ENCODE measurements around the gene THSD1. TPM values are rescaled to one million over a fixed set of nuclear protein-coding genes. Genes with fewer than 3 reads are reported as not detected.

THSD1 gene, protein sequence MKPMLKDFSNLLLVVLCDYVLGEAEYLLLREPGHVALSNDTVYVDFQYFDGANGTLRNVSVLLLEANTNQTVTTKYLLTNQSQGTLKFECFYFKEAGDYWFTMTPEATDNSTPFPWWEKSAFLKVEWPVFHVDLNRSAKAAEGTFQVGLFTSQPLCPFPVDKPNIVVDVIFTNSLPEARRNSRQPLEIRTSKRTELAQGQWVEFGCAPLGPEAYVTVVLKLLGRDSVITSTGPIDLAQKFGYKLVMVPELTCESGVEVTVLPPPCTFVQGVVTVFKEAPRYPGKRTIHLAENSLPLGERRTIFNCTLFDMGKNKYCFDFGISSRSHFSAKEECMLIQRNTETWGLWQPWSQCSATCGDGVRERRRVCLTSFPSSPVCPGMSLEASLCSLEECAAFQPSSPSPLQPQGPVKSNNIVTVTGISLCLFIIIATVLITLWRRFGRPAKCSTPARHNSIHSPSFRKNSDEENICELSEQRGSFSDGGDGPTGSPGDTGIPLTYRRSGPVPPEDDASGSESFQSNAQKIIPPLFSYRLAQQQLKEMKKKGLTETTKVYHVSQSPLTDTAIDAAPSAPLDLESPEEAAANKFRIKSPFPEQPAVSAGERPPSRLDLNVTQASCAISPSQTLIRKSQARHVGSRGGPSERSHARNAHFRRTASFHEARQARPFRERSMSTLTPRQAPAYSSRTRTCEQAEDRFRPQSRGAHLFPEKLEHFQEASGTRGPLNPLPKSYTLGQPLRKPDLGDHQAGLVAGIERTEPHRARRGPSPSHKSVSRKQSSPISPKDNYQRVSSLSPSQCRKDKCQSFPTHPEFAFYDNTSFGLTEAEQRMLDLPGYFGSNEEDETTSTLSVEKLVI
- polyA plus RNA-seq (2011; rRNA removed) (5.4 and 5.9 TPM in 2 replicates), polyA plus RNA-seq (2017; fragmentation: RNase III; extraction: RNeasy Plus Mini Kit Qiagen cat#74134 plus additional on column Dnase treatment) (6.1 to 8.3 TPM (median 6.5 TPM) in 3 replicates), polyA minus RNA-seq (2011; rRNA and poly(A)+ RNA removed) (10.4 and 11.6 TPM in 2 replicates)
- 5.2 and 6.4 TPM in 2 replicates for polyA plus RNA-seq (2012; cell fraction: cytosol; rRNA removed)
- 7.9 and 8.9 TPM in 2 replicates for polyA plus RNA-seq (2012; cell fraction: nucleus; rRNA removed)

DNA sequence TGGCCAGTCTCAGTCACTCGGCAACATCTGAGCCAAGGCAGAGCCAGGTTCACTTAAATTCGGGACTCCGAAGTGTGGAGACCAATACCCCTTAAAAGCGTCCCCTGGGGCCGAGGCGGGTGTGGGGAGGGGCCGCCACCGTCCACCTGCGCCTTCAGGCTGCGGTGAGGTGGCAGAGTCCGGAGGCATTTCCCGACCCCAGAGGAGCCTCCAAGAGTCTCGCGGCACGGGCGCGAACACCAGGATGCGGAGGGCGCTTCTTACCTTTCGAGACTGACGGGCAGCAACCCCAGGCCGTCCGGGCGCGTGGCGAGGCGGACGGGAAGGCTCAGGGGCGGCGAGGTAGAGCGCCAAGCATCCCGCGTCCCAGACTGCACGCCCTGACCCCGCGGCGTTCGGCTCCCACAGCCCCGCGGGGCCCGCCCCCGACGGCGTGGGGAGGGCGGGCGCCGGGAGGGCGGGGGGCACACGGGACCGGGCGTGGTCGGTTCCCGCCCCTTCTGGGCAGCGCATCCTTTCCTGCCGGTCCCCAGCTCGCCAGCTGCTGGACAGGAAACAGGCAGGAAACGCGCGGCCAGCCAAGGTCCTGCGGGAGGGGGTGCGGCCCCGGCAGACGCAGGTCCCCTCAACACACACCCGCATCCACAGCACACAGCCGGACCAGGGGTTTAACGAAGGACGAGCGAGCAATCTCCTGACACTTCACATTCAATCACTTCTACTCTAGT lies at the start of gene THSD1:
TSS of gene THSD1 (minus strand) at position 406 of the 728 bp plus-strand sequence. CDS start 3,572 bp downstream, outside the sequence.
- TF ChIP-seq, protein P1, sequence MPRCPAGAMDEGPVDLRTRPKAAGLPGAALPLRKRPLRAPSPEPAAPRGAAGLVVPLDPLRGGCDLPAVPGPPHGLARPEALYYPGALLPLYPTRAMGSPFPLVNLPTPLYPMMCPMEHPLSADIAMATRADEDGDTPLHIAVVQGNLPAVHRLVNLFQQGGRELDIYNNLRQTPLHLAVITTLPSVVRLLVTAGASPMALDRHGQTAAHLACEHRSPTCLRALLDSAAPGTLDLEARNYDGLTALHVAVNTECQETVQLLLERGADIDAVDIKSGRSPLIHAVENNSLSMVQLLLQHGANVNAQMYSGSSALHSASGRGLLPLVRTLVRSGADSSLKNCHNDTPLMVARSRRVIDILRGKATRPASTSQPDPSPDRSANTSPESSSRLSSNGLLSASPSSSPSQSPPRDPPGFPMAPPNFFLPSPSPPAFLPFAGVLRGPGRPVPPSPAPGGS (IDR thresholded peaks at IDR 0.05) = no peak
- peak; percentile 44 for TF ChIP-seq POLR2A (IDR thresholded peaks at IDR 0.05; ENCODE audit: low read length)
- TF ChIP-seq JUN (IDR thresholded peaks at IDR 0.05) = 0 out of 5 replicates have a peak, but pooled peaks of 1 of the 2 experiments have one; percentile 37
- TF ChIP-seq MAFK (IDR thresholded peaks at IDR 0.05; ENCODE audit: partially characterized antibody) = no peak
- TF ChIP-seq, protein P2, sequence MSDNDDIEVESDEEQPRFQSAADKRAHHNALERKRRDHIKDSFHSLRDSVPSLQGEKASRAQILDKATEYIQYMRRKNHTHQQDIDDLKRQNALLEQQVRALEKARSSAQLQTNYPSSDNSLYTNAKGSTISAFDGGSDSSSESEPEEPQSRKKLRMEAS (IDR thresholded peaks at IDR 0.05) = peak; percentile 40
- ChIA-PET CTCF (interaction anchor here (0.6 to 3.7 kb wide), 3 partner anchors 44 to 995 kb away, joined by 3 to 30 read pairs (median 28); partner anchors contain the start of gene VPS36), POLR2A (interaction anchor here (0.5 to 1.8 kb wide), 4 partner anchors 9 to 44 kb away, joined by 3 to 7 read pairs (median 6); partner anchors contain the start of gene VPS36)
- WGBS (ENCODE audit: missing lambda C conversion rate) = 1% methylated on average over 15 of the region's 68 CpGs
- Histone ChIP-seq H3K27ac (peak within 1 kb of the TSS; percentile 75 to 88), H3K9me3 (no peaks in the 10 kb centered on the region), H3K4me1 (peaks cover 22% of the 10 kb centered on the region), H3K4me3 (peak within 1 kb of the TSS; percentile 81), H3K4me2 (peak within 1 kb of the TSS; percentile 94)
- DNase-seq (ENCODE audit: low read depth in 1 of 2, low spot score in 1 of 2) = peak; percentile 40 to 54
- FAIRE-seq = no peak
- peak; percentile 91 to 93 for ATAC-seq

DNA sequence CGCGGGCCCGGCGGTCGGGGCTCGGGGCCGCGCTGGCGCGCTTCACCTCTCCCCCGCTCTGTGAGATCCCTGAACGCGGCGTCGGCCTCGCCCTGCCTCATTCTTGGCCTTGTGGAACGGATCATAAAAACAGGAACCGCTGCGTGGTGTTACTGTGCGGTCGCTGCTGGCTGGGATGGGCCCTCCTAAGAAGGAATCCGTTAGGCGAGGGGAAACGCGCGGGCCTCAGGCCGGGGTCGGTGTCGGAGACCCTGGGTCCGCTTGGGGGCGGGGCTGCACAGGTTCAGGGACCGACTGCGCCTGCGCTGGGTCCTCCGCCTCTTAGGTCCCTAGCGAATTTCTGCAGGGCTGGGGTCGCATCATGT lies 49.7 kb upstream of the THSD1 start:
- Histone ChIP-seq H3K4me3 (peak overlapping the region; percentile 96), H3K4me1 (peaks cover 36% of the 10 kb centered on the region; the same call in 2 of the 3 replicates), H3K27ac (peak overlapping the region; percentile 91 to 93), H3K4me2 (peak overlapping the region; percentile 98), H3K9me3 (no peaks in the 10 kb centered on the region)
- ATAC-seq (peak; percentile 80 to 86), FAIRE-seq (no peak), DNase-seq (ENCODE audit: low read depth in 1 of 2, low spot score in 1 of 2) (peak; percentile 53 to 75)
- WGBS (ENCODE audit: missing lambda C conversion rate) = 1% methylated on average over 16 of the region's 37 CpGs
- TF ChIP-seq PHF8 (IDR thresholded peaks at IDR 0.05; ENCODE audit: borderline replicate concordance, low read depth) (peak; percentile 61), FOSL2 (IDR thresholded peaks at IDR 0.05) (no peak), FOSL2 (CRISPR knock-in tag; IDR thresholded peaks at IDR 0.05) (no peak), SREBF2 (IDR thresholded peaks at IDR 0.05) (no peak), CEBPB (IDR thresholded peaks at IDR 0.05) (no peak), CHD2 (IDR thresholded peaks at IDR 0.05; ENCODE audit: low read length, partially characterized antibody) (no peak), CBX8 (IDR thresholded peaks at IDR 0.05) (no peak), ZC3H11A (IDR thresholded peaks at IDR 0.05) (no peak), MAFK (IDR thresholded peaks at IDR 0.05; ENCODE audit: partially characterized antibody) (no peak), ESRRA (IDR thresholded peaks at IDR 0.05; ENCODE audit: borderline replicate concordance, low read length) (no peak), NPAS2 (CRISPR knock-in tag; IDR thresholded peaks at IDR 0.05; ENCODE audit: borderline replicate concordance) (no peak), POLR2A (IDR thresholded peaks at IDR 0.05; ENCODE audit: low read length) (0 out of 2 replicates have a peak, but pooled peaks have one; percentile 10), FOSB (CRISPR knock-in tag; IDR thresholded peaks at IDR 0.05) (no peak)
- TF ChIP-seq, protein P3, sequence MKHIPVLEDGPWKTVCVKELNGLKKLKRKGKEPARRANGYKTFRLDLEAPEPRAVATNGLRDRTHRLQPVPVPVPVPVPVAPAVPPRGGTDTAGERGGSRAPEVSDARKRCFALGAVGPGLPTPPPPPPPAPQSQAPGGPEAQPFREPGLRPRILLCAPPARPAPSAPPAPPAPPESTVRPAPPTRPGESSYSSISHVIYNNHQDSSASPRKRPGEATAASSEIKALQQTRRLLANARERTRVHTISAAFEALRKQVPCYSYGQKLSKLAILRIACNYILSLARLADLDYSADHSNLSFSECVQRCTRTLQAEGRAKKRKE (CRISPR knock-in tag; IDR thresholded peaks at IDR 0.05; ENCODE audit: low read depth) = no peak
- TF ChIP-seq, protein P4, sequence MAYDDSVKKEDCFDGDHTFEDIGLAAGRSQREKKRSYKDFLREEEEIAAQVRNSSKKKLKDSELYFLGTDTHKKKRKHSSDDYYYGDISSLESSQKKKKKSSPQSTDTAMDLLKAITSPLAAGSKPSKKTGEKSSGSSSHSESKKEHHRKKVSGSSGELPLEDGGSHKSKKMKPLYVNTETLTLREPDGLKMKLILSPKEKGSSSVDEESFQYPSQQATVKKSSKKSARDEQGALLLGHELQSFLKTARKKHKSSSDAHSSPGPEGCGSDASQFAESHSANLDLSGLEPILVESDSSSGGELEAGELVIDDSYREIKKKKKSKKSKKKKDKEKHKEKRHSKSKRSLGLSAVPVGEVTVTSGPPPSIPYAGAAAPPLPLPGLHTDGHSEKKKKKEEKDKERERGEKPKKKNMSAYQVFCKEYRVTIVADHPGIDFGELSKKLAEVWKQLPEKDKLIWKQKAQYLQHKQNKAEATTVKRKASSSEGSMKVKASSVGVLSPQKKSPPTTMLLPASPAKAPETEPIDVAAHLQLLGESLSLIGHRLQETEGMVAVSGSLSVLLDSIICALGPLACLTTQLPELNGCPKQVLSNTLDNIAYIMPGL (CRISPR knock-in tag; IDR thresholded peaks at IDR 0.05; ENCODE audit: borderline replicate concordance) = 0 out of 2 replicates have a peak, but pooled peaks have one; percentile 30
- TF ChIP-seq, protein P2 (IDR thresholded peaks at IDR 0.05) = no peak; the same call in 1 of the 2 replicates
- TF ChIP-seq, protein P5, sequence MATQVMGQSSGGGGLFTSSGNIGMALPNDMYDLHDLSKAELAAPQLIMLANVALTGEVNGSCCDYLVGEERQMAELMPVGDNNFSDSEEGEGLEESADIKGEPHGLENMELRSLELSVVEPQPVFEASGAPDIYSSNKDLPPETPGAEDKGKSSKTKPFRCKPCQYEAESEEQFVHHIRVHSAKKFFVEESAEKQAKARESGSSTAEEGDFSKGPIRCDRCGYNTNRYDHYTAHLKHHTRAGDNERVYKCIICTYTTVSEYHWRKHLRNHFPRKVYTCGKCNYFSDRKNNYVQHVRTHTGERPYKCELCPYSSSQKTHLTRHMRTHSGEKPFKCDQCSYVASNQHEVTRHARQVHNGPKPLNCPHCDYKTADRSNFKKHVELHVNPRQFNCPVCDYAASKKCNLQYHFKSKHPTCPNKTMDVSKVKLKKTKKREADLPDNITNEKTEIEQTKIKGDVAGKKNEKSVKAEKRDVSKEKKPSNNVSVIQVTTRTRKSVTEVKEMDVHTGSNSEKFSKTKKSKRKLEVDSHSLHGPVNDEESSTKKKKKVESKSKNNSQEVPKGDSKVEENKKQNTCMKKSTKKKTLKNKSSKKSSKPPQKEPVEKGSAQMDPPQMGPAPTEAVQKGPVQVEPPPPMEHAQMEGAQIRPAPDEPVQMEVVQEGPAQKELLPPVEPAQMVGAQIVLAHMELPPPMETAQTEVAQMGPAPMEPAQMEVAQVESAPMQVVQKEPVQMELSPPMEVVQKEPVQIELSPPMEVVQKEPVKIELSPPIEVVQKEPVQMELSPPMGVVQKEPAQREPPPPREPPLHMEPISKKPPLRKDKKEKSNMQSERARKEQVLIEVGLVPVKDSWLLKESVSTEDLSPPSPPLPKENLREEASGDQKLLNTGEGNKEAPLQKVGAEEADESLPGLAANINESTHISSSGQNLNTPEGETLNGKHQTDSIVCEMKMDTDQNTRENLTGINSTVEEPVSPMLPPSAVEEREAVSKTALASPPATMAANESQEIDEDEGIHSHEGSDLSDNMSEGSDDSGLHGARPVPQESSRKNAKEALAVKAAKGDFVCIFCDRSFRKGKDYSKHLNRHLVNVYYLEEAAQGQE (IDR thresholded peaks at IDR 0.05) = no peak
- CTCF ChIA-PET = no interaction called here
- POLR2A ChIA-PET = no interaction called here

Measured in A549 (cell line).